HepG2 (cell line): ENCODE measurements around the gene NFILZ. TPM values are rescaled to one million over a fixed set of nuclear protein-coding genes. Genes with fewer than 3 reads are reported as not detected.

ENCODE experiments used
- AKNA ChIP-seq: sonication (generic); formaldehyde crosslinking; IDR thresholded peaks from 2 replicates; pipeline ENCODE4 v1.4.0; 2020; ENCODE audit warnings: missing genetic modification reagents, borderline replicate concordance
- ARNT2 ChIP-seq: sonication (generic); formaldehyde crosslinking; IDR thresholded peaks from 2 replicates; pipeline ENCODE4 v1.8.0; 2022; ENCODE audit warnings: mild to moderate bottlenecking, low read depth, missing genetic modification reagents, moderate library complexity
- FOXP1 ChIP-seq, 2 experiments: fragments of 450-650 bp in 1 of 2; IDR thresholded peaks; 2 replicates each; pipeline ENCODE4 v1.6.1; 2017 to 2018; ENCODE audit warnings: antibody characterized with exemption in 1 of 2
- LCORL ChIP-seq, 2 experiments: fragments of 450-650 bp in 1 of 2; sonication (generic) in 1 of 2; formaldehyde crosslinking in 1 of 2; IDR thresholded peaks; 2 replicates each; pipeline versions ENCODE4 v1.5.0 to v1.6.1; 2017 to 2020; ENCODE audit warnings: antibody characterized with exemption in 1 of 2, missing genetic modification reagents in 1 of 2
- PLRG1 ChIP-seq: fragments of 450-650 bp; conservative IDR thresholded peaks from 2 replicates; pipeline ENCODE4 v1.6.1; 2016
- RFXAP ChIP-seq: sonication (generic); formaldehyde crosslinking; IDR thresholded peaks from 2 replicates; pipeline ENCODE4 v1.4.0; 2020; ENCODE audit warnings: missing genetic modification reagents, borderline replicate concordance
- SP5 ChIP-seq: IDR thresholded peaks from 2 replicates; pipeline ENCODE4 v1.6.1; 2016; ENCODE audit warnings: low read depth, borderline replicate concordance
- STAT6 ChIP-seq: sonication (generic); formaldehyde crosslinking; IDR thresholded peaks from 2 replicates; pipeline ENCODE4 v1.4.0; 2020; ENCODE audit warnings: missing genetic modification reagents, mild to moderate bottlenecking, borderline replicate concordance
- SYNCRIP ChIP-seq: fragments of 200-400 bp; formaldehyde crosslinking; IDR thresholded peaks from 2 replicates; pipeline ENCODE4 v1.6.1; 2018; ENCODE audit warnings: mild to moderate bottlenecking, low read depth, low read length; ENCODE audit not compliant: insufficient read depth
- TOE1 ChIP-seq: sonication (generic); formaldehyde crosslinking; IDR thresholded peaks from 2 replicates; pipeline ENCODE4 v1.4.0; 2020; ENCODE audit warnings: mild to moderate bottlenecking, missing genetic modification reagents
- ZKSCAN1 ChIP-seq: fragments of 150-350 bp; IDR thresholded peaks from 2 replicates; pipeline ENCODE4 v1.6.1; 2014; ENCODE audit warnings: low read length
- ZNF263 ChIP-seq: sonication (generic); formaldehyde crosslinking; IDR thresholded peaks from 2 replicates; pipeline ENCODE4 v1.4.0; 2020; ENCODE audit warnings: missing genetic modification reagents
- ZNF512B ChIP-seq: sonication (generic); formaldehyde crosslinking; IDR thresholded peaks from 2 replicates; pipeline ENCODE4 v1.5.1; 2020; ENCODE audit warnings: missing genetic modification reagents, mild to moderate bottlenecking, borderline replicate concordance
- ZNF567 ChIP-seq: sonication (generic); formaldehyde crosslinking; IDR thresholded peaks from 2 replicates; pipeline ENCODE4 v1.8.1; 2023; ENCODE audit warnings: mild to moderate bottlenecking, missing genetic modification reagents, borderline replicate concordance
- polyA plus RNA-seq, 8 experiments: library from polyadenylated mRNA; depleted of rRNA in 3 of 8; stranded (reverse) in 7 of 8; unstranded in 1 of 8; fragments of >200 nt; fragmentation: Illumina TruSeq in 4 of 8; extraction: Trizol in 4 of 8; gene quantifications; 2 replicates each; pipeline versions ENCODE4 v1.2.1 to v1.2.3, GENCODE V29; 2011 to 2016; ENCODE audit warnings: low read depth in 4 of 8, missing spikeins in 1 of 8, mixed read lengths in 1 of 8; ENCODE audit not compliant: insufficient read depth in 1 of 8
- total RNA-seq, 5 experiments: library from RNA; depleted of rRNA; stranded (reverse); fragments of >200 nt; fragmentation: Illumina TruSeq; extraction: Trizol; gene quantifications; 2 replicates each; pipeline ENCODE4 v1.2.3, GENCODE V29; 2016; ENCODE audit warnings: low read depth in 1 of 5

The NFILZ gene
- total and polyA plus RNA-seq, 2 of the 13 experiments (the other 11 are each of a cell fraction or from before 2014, with no cell fraction given), result not detected

- TF ChIP-seq ZNF512B (CRISPR knock-in tag) (no peak), PLRG1 (no peak), ARNT2 (CRISPR knock-in tag) (no peak), TOE1 (no peak), ZNF567 (CRISPR knock-in tag) (no peak), AKNA (CRISPR knock-in tag) (no peak), RFXAP (CRISPR knock-in tag) (no peak), ZNF263 (CRISPR knock-in tag) (no peak), LCORL (IDR thresholded peaks at IDR 0.05) (no peak), LCORL (CRISPR knock-in tag; IDR thresholded peaks at IDR 0.05) (no peak), SYNCRIP (no peak), SP5 (CRISPR knock-in tag) (no peak), ZKSCAN1 (no peak), STAT6 (no peak), FOXP1 (IDR thresholded peaks at IDR 0.05) (no peak), FOXP1 (CRISPR knock-in tag; IDR thresholded peaks at IDR 0.05) (no peak)
These were observed 24.9 kb downstream of the NFILZ start (continued) for GRCh38 chr19:8655340-8655709.
